Neural progenitor cell (in vitro differentiated cells): Measurements from ENCODE around the gene GMEB1. TPM values are rescaled to one million over a fixed set of nuclear protein-coding genes. Genes with fewer than 3 reads are reported as not detected.

Source experiments
- DNase-seq: peaks from one replicate; pipeline ENCODE4 v3.0.0-alpha.2; 2016; ENCODE audit warnings: low spot score
- H2AFZ ChIP-seq: fragments of 200-600 bp; sonication (generic); replicated peaks from 2 replicates; pipeline ENCODE4 v1.6.1; 2016; ENCODE audit warnings: antibody characterized with exemption
- H3F3A ChIP-seq: fragments of 200-600 bp; sonication (generic); 2 replicates; pipeline ENCODE4 v1.6.1; 2016; ENCODE audit warnings: antibody characterized with exemption, low read depth
- H3K27ac ChIP-seq: fragments of 200-600 bp; sonication (generic); 2 replicates; pipeline ENCODE4 v1.5.1; 2016; ENCODE audit warnings: mild to moderate bottlenecking
- H3K27me3 ChIP-seq: fragments of 200-600 bp; sonication (generic); 2 replicates; pipeline ENCODE4 v1.6.1; 2016; ENCODE audit warnings: mild to moderate bottlenecking, moderate library complexity
- H3K36me3 ChIP-seq: fragments of 200-600 bp; sonication (generic); 2 replicates; pipeline ENCODE4 v1.5.1; 2016
- H3K4me1 ChIP-seq: fragments of 200-600 bp; sonication (generic); 2 replicates; pipeline ENCODE4 v1.6.1; 2016; ENCODE audit warnings: mixed run types
- H3K4me2 ChIP-seq: fragments of 200-600 bp; sonication (generic); 2 replicates; pipeline ENCODE4 v1.6.1; 2016
- H3K4me3 ChIP-seq: fragments of 200-600 bp; sonication (generic); 2 replicates; pipeline ENCODE4 v1.5.1; 2016
- H3K79me2 ChIP-seq: fragments of 200-600 bp; sonication (generic); 2 replicates; pipeline ENCODE4 v1.6.1; 2016; ENCODE audit warnings: low read depth
- H3K9ac ChIP-seq: fragments of 200-600 bp; sonication (generic); 2 replicates; pipeline ENCODE4 v1.6.1; 2016
- H3K9me3 ChIP-seq: fragments of 200-600 bp; sonication (generic); 2 replicates; pipeline ENCODE4 v1.5.1; 2016; ENCODE audit warnings: low read depth
- H4K20me1 ChIP-seq: fragments of 200-600 bp; sonication (generic); 2 replicates; pipeline ENCODE4 v1.6.1; 2016; ENCODE audit warnings: low read depth
- H3K27ac Mint-ChIP-seq: 3 replicates; pipeline ENCODE4 v1.8.0; 2021; ENCODE audit warnings: mixed read lengths
- H3K27me3 Mint-ChIP-seq: 2 replicates; pipeline ENCODE4 v1.8.0; 2022; ENCODE audit warnings: low read depth, mild to moderate bottlenecking, inconsistent platforms, moderate library complexity, mixed read lengths; ENCODE audit not compliant: insufficient read depth
- H3K36me3 Mint-ChIP-seq: 3 replicates; pipeline ENCODE4 v1.8.0; 2021; ENCODE audit warnings: mixed read lengths
- H3K4me1 Mint-ChIP-seq: 3 replicates; pipeline ENCODE4 v1.8.0; 2021; ENCODE audit warnings: mixed read lengths
- H3K4me3 Mint-ChIP-seq: 3 replicates; pipeline ENCODE4 v1.8.0; 2021; ENCODE audit warnings: mild to moderate bottlenecking, moderate library complexity, mixed read lengths
- H3K9me3 Mint-ChIP-seq: 3 replicates; pipeline ENCODE4 v1.8.0; 2020; ENCODE audit warnings: mixed read lengths
- CTCF ChIP-seq: fragments of 200-600 bp; sonication (generic); IDR thresholded peaks from 2 replicates; pipeline ENCODE4 v1.5.1; 2017; ENCODE audit warnings: antibody characterized with exemption, mild to moderate bottlenecking
- EZH2 ChIP-seq: fragments of 200-600 bp; sonication (generic); IDR thresholded peaks from 2 replicates; pipeline ENCODE4 v1.6.1; 2017; ENCODE audit warnings: antibody characterized with exemption, mild to moderate bottlenecking, moderate library complexity
- EZH2phosphoT487 ChIP-seq: fragments of 200-600 bp; sonication (generic); IDR thresholded peaks from 2 replicates; pipeline ENCODE4 v1.6.1; 2017; ENCODE audit warnings: antibody characterized with exemption
- total RNA-seq: library from RNA; depleted of rRNA; stranded (reverse); fragments of >200 nt; gene quantifications from 2 replicates; pipeline ENCODE4 v1.2.3, GENCODE V29; 2015; ENCODE audit warnings: low replicate concordance

Gene GMEB1
- total RNA-seq, 1 donor from 2014 or later, result 12.1 TPM

- peaks cover 3% of the 10 kb centered on the region for H3F3A ChIP-seq
- H3K36me3 Mint-ChIP-seq, result no peaks in the 10 kb centered on the region
- no peak overlapping the region for H3K9ac ChIP-seq
- H3K27me3 Mint-ChIP-seq, result peaks cover 7% of the 10 kb centered on the region
- no peaks in the 10 kb centered on the region for H3K79me2 ChIP-seq
- no peaks in the 10 kb centered on the region for H3K36me3 ChIP-seq
- H3K4me3 ChIP-seq, result no peak overlapping the region
- H2AFZ ChIP-seq, result no peak overlapping the region
- H3K9me3 Mint-ChIP-seq, result no peaks in the 10 kb centered on the region
- TF ChIP-seq EZH2phosphoT487 (no peak), CTCF (no peak), EZH2 (no peak)
- no peaks in the 10 kb centered on the region for H3K4me1 ChIP-seq
- DNase-seq, result no peak
- no peaks in the 10 kb centered on the region for H4K20me1 ChIP-seq
- H3K27ac Mint-ChIP-seq, result no peak overlapping the region
- H3K27ac ChIP-seq, result no peak overlapping the region
- no peaks in the 10 kb centered on the region for H3K4me1 Mint-ChIP-seq
- no peak overlapping the region for H3K4me2 ChIP-seq
- no peaks in the 10 kb centered on the region for H3K9me3 ChIP-seq
- no peak overlapping the region for H3K4me3 Mint-ChIP-seq
- H3K27me3 ChIP-seq, result no peaks in the 10 kb centered on the region
Observed at GRCh38 chr1:28656335-28656734, 12.2 kb upstream of the GMEB1 start.

GRCh38 chr1:28663871-28664470, 4.6 kb upstream of the GMEB1 start:
- peak overlapping the region; percentile 65 for H3K27ac Mint-ChIP-seq
- Histone ChIP-seq H4K20me1 (no peaks in the 10 kb centered on the region), H3K27ac (no peak overlapping the region), H3K9ac (no peak overlapping the region), H2AFZ (peak overlapping the region; percentile 39), H3F3A (peaks cover 20% of the 10 kb centered on the region), H3K4me3 (no peak overlapping the region), H3K4me1 (peaks cover 11% of the 10 kb centered on the region), H3K9me3 (no peaks in the 10 kb centered on the region), H3K27me3 (no peaks in the 10 kb centered on the region), H3K79me2 (peaks cover 4% of the 10 kb centered on the region), H3K4me2 (peak overlapping the region; percentile 39), H3K36me3 (no peaks in the 10 kb centered on the region)
- no peaks in the 10 kb centered on the region for H3K9me3 Mint-ChIP-seq
- peaks cover 8% of the 10 kb centered on the region for H3K4me1 Mint-ChIP-seq
- H3K36me3 Mint-ChIP-seq, result no peaks in the 10 kb centered on the region
- TF ChIP-seq EZH2phosphoT487, result no peak
- TF ChIP-seq EZH2, result no peak
- no peak for TF ChIP-seq CTCF
- no peak for DNase-seq
- H3K27me3 Mint-ChIP-seq, result peaks cover 7% of the 10 kb centered on the region
- no peak overlapping the region for H3K4me3 Mint-ChIP-seq

GRCh38 chr1:28666806-28667205, 1.8 kb upstream of the GMEB1 start:
- no peak overlapping the region for H3K27ac Mint-ChIP-seq
- H3K27ac ChIP-seq, result no peak overlapping the region
- H3K4me3 ChIP-seq, result no peak overlapping the region
- H3K36me3 ChIP-seq, result no peaks in the 10 kb centered on the region
- H3K27me3 Mint-ChIP-seq, result peaks cover 3% of the 10 kb centered on the region
- no peaks in the 10 kb centered on the region for H3K27me3 ChIP-seq
- H3F3A ChIP-seq, result peaks cover 45% of the 10 kb centered on the region
- H2AFZ ChIP-seq, result no peak overlapping the region
- H3K79me2 ChIP-seq, result peaks cover 32% of the 10 kb centered on the region
- no peaks in the 10 kb centered on the region for H3K9me3 Mint-ChIP-seq
- TF ChIP-seq EZH2 (no peak), CTCF (no peak), EZH2phosphoT487 (no peak)
- H3K36me3 Mint-ChIP-seq, result no peaks in the 10 kb centered on the region
- no peaks in the 10 kb centered on the region for H4K20me1 ChIP-seq
- H3K4me1 ChIP-seq, result peaks cover 13% of the 10 kb centered on the region
- no peak overlapping the region for H3K9ac ChIP-seq
- no peak overlapping the region for H3K4me3 Mint-ChIP-seq
- no peak overlapping the region for H3K4me2 ChIP-seq
- no peak for DNase-seq
- H3K9me3 ChIP-seq, result no peaks in the 10 kb centered on the region
- H3K4me1 Mint-ChIP-seq, result peaks cover 17% of the 10 kb centered on the region
